ENCODE results near the gene SIRPB2. TPM values are rescaled to one million over a fixed set of nuclear protein-coding genes. Genes with fewer than 3 reads are reported as not detected.

The SIRPB2 gene
- total and polyA plus RNA-seq, 2 experiments from 2014 or later: not detected

DNA sequence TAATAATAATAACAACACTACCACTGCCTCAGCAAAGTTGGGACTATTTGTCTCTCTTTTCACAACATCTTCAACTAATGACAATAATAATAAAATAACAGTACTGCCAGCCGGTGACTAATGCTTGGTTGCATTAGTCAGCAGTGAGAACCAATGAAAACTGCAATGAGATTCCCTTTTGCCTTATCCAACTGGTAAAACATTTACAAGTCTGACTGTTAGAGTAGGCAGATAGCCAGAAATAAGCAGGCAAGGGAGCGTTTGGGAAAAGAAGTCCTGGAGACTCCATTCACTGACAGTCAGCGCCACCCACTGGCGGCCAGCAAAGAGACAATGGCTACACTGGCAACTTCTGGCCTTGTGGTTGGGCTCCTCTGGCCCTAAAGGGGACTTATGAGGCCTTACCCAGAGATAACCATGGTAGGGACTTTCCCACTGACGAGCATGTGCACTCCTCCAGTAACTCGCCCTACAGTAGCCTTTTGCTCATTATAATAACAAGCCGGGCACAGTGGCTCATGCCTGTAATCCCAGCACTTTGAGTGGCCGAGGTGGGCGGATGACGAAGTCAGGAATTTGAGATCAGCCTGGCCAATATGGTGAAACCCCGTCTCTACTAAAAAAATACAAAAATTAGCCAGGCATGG is 21.2 kb downstream of the SIRPB2 start:
- H3K9me3 ChIP-seq (ENCODE audit: low read depth): no peaks in the 10 kb centered on the region
- peaks cover 21% of the 10 kb centered on the region for H3F3A ChIP-seq (ENCODE audit: insufficient read depth)
- peak overlapping the region; percentile 55 for H3K4me2 ChIP-seq (ENCODE audit: unreplicated experiment)
- DNase-seq: peak; percentile 97
- H3K4me1 ChIP-seq (ENCODE audit: insufficient read depth): peaks cover 25% of the 10 kb centered on the region
- no peaks in the 10 kb centered on the region for H3K36me3 ChIP-seq (ENCODE audit: low read depth)
- H4K20me1 ChIP-seq (ENCODE audit: insufficient read depth): 0 out of 2 replicates have a peak, but pooled peaks cover 7% of the 10 kb centered on the region
- TF ChIP-seq EZH2phosphoT487 (IDR thresholded peaks at IDR 0.05; ENCODE audit: insufficient read depth, low read depth) (no peak), EZH2 (IDR thresholded peaks at IDR 0.05; ENCODE audit: insufficient read depth, poor library complexity, severe bottlenecking) (no peak)
- peak overlapping the region; percentile 47; the same call in 1 of the 2 replicates for H3K4me3 ChIP-seq
- peak overlapping the region; percentile 53 for H2AFZ ChIP-seq
- peak overlapping the region; percentile 64 for H3K9ac ChIP-seq
- H3K27me3 ChIP-seq (replicated peaks; ENCODE audit: insufficient read depth): no peaks in the 10 kb centered on the region
- in situ Hi-C loops (cut with MboI): no loop called here
- peaks cover 11% of the 10 kb centered on the region for H3K79me2 ChIP-seq (ENCODE audit: insufficient read depth)
- WGBS, 2 experiments (ENCODE audit: low coverage in 1 of 2, low lambda C conversion rate in 2 of 2, missing lambda C conversion rate in 2 of 2): 7 to 8% methylated on average over 11 of the region's 11 CpGs
- H3K27ac ChIP-seq: peak overlapping the region; percentile 77
- no peaks in the 10 kb centered on the region for H3K9me2 ChIP-seq (ENCODE audit: insufficient read depth)

DNA sequence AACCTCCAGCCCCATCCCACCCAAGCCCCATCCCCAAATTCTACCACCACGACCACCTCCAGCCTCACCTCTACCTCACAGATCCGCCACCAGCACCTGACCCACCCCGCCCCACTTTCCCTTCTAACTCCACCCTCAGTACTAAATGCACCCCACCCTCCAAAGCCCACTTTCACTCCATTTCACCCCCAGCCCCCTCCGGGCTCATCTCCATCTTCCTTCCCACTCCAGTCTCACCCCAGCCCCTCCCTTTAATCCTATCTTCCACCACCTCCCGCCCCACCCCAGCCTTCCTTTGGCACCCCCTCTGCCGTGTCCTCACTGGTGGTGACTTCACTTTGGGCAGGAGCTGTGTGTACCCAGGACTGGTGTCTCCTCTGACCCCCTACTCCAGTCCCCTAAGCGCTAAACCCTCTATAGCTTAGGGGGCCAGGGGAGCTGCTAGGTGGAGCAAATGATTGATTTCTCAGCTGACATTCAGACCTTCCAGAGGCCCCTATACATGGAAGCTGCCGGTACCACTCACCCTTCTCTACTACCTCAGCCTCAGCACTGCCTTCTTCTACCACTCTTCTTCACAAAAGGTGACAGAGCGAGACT is 21.8 kb downstream of the SIRPB2 start:
- H3K27ac ChIP-seq: peak overlapping the region; percentile 77
- WGBS, 2 experiments (ENCODE audit: low coverage in 1 of 2, low lambda C conversion rate in 2 of 2, missing lambda C conversion rate in 2 of 2): 29 to 33% methylated on average over 7 to 9 of the region's 9 CpGs
- H3K4me3 ChIP-seq: peak overlapping the region; percentile 47; the same call in 1 of the 2 replicates
- no peaks in the 10 kb centered on the region for H3K9me3 ChIP-seq (ENCODE audit: low read depth)
- H2AFZ ChIP-seq: peak overlapping the region; percentile 49
- H3K9ac ChIP-seq: peak overlapping the region; percentile 64
- H3K36me3 ChIP-seq (ENCODE audit: low read depth): no peaks in the 10 kb centered on the region
- H3K27me3 ChIP-seq (replicated peaks; ENCODE audit: insufficient read depth): no peaks in the 10 kb centered on the region
- 0 out of 2 replicates have a peak, but pooled peaks cover 11% of the 10 kb centered on the region for H4K20me1 ChIP-seq (ENCODE audit: insufficient read depth)
- H3K79me2 ChIP-seq (ENCODE audit: insufficient read depth): peaks cover 17% of the 10 kb centered on the region
- no peak for TF ChIP-seq EZH2 (IDR thresholded peaks at IDR 0.05; ENCODE audit: insufficient read depth, poor library complexity, severe bottlenecking)
- TF ChIP-seq EZH2phosphoT487 (IDR thresholded peaks at IDR 0.05; ENCODE audit: insufficient read depth, low read depth): no peak
- DNase-seq: peak; percentile 26
- peak overlapping the region; percentile 55 for H3K4me2 ChIP-seq (ENCODE audit: unreplicated experiment)
- in situ Hi-C loops (cut with MboI): no loop called here
- peaks cover 29% of the 10 kb centered on the region for H3K4me1 ChIP-seq (ENCODE audit: insufficient read depth)
- H3K9me2 ChIP-seq (ENCODE audit: insufficient read depth): no peaks in the 10 kb centered on the region
- H3F3A ChIP-seq (ENCODE audit: insufficient read depth): peaks cover 26% of the 10 kb centered on the region

DNA sequence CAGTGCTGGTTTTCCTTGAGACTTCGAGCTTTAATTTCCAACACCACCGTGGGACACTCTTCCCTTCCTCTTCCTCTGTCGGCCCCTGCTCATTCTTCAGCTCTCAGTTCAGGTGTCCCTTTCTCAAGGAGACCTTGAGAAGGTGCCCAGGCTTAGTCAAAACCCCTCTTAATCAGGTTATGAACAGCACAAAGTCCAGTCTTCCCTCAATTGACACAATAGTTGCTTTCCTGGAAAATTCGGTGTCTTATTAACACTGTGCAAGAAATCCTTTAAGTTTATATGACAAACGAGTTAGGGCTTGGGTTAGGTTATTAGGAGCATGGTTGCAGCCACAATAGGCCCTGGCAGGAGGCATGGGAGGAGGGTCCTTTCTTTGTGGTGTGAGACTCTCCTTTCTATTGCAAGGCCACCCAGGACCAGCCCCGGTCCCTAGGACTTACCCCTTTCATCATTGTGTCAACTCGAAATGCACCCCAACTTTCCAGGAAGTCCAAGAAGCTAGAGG is 23.0 kb downstream of the SIRPB2 start:
- in situ Hi-C loops (cut with MboI): no loop called here
- Histone ChIP-seq H3K4me3 (no peak overlapping the region), H3K36me3 (ENCODE audit: low read depth) (peaks cover 4% of the 10 kb centered on the region; the same call in 1 of the 2 replicates), H3K79me2 (ENCODE audit: insufficient read depth) (peaks cover 30% of the 10 kb centered on the region), H3K9ac (no peak overlapping the region), H3K9me2 (ENCODE audit: insufficient read depth) (no peaks in the 10 kb centered on the region), H2AFZ (no peak overlapping the region), H3K9me3 (ENCODE audit: low read depth) (no peaks in the 10 kb centered on the region), H3K27me3 (replicated peaks; ENCODE audit: insufficient read depth) (no peaks in the 10 kb centered on the region), H3F3A (ENCODE audit: insufficient read depth) (peaks cover 27% of the 10 kb centered on the region), H3K4me1 (ENCODE audit: insufficient read depth) (peaks cover 36% of the 10 kb centered on the region), H3K27ac (no peak overlapping the region), H4K20me1 (ENCODE audit: insufficient read depth) (0 out of 2 replicates have a peak, but pooled peaks cover 12% of the 10 kb centered on the region), H3K4me2 (ENCODE audit: unreplicated experiment) (no peak overlapping the region)
- TF ChIP-seq EZH2 (IDR thresholded peaks at IDR 0.05; ENCODE audit: insufficient read depth, poor library complexity, severe bottlenecking) (no peak), EZH2phosphoT487 (IDR thresholded peaks at IDR 0.05; ENCODE audit: insufficient read depth, low read depth) (no peak)
- DNase-seq: no peak
- WGBS, 2 experiments (ENCODE audit: low coverage in 1 of 2, low lambda C conversion rate in 2 of 2, missing lambda C conversion rate in 2 of 2): 68 to 72% methylated on average over 7 of the region's 7 CpGs

DNA sequence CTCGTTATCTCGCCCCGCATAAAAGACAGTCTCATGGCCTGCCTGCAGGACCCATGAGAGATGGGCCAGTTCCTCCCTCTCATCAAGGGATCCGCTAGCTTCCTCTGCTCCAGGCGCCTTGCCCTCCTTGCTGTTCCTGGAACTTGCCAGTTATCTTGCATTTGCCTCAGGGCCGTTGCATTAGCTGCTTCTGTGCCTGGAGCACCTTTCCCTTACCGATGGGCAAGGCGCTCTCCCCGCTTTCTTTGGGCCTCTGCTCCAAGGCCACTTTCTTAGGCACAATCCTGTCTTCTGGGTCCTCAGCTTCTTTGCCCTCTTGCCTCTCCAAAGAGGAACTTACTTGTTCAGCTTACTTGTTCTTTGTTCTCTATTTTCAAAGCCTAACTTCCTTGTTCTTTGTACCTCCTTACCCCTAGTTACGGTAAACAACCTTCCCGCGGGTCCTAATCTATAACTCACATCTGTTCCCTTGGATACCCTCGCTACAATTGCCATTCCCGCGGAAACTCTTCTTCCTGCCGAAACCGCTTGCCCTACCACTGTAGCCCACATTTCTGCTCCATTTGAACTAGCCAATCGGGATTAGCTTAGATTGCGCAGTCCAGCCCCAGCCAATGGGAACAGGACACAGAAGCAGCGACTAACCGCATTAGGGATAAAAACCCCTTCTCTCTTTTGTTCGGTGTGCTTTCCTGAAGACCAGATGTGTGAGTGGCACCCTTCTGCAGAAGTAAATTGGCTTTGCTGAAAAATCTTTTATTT is 23.7 kb downstream of the SIRPB2 start:
- 76 to 77% methylated on average over 22 of the region's 22 CpGs for WGBS, 2 experiments (ENCODE audit: low coverage in 1 of 2, low lambda C conversion rate in 2 of 2, missing lambda C conversion rate in 2 of 2)

More for the DNA sequence above, 23.7 kb downstream of the SIRPB2 start:
- Histone ChIP-seq H3K27me3 (replicated peaks; ENCODE audit: insufficient read depth) (no peaks in the 10 kb centered on the region), H3K27ac (no peak overlapping the region), H3F3A (ENCODE audit: insufficient read depth) (peaks cover 27% of the 10 kb centered on the region), H3K9me3 (ENCODE audit: low read depth) (no peaks in the 10 kb centered on the region), H3K4me1 (ENCODE audit: insufficient read depth) (peaks cover 36% of the 10 kb centered on the region), H3K9me2 (ENCODE audit: insufficient read depth) (no peaks in the 10 kb centered on the region), H3K36me3 (ENCODE audit: low read depth) (peaks cover 6% of the 10 kb centered on the region; the same call in 1 of the 2 replicates), H3K9ac (no peak overlapping the region), H3K79me2 (ENCODE audit: insufficient read depth) (peaks cover 36% of the 10 kb centered on the region), H4K20me1 (ENCODE audit: insufficient read depth) (0 out of 2 replicates have a peak, but pooled peaks cover 12% of the 10 kb centered on the region), H2AFZ (no peak overlapping the region), H3K4me2 (ENCODE audit: unreplicated experiment) (no peak overlapping the region), H3K4me3 (no peak overlapping the region)
- no peak for DNase-seq
- TF ChIP-seq EZH2phosphoT487 (IDR thresholded peaks at IDR 0.05; ENCODE audit: insufficient read depth, low read depth) (no peak), EZH2 (IDR thresholded peaks at IDR 0.05; ENCODE audit: insufficient read depth, poor library complexity, severe bottlenecking) (no peak)
- in situ Hi-C loops (cut with MboI): no loop called here
